ENCODE results near the gene GTF3C1. TPM values are rescaled to one million over a fixed set of nuclear protein-coding genes. Genes with fewer than 3 reads are reported as not detected.
A peak's percentile ranks its signal among the peaks of the same experiment; 100 is the strongest.

The GTF3C1 gene
- total and polyA plus RNA-seq, 2 of the 13 experiments (the other 11 are each of a cell fraction or from before 2014, with no cell fraction given) = 29.2 to 72.7 TPM

DNA sequence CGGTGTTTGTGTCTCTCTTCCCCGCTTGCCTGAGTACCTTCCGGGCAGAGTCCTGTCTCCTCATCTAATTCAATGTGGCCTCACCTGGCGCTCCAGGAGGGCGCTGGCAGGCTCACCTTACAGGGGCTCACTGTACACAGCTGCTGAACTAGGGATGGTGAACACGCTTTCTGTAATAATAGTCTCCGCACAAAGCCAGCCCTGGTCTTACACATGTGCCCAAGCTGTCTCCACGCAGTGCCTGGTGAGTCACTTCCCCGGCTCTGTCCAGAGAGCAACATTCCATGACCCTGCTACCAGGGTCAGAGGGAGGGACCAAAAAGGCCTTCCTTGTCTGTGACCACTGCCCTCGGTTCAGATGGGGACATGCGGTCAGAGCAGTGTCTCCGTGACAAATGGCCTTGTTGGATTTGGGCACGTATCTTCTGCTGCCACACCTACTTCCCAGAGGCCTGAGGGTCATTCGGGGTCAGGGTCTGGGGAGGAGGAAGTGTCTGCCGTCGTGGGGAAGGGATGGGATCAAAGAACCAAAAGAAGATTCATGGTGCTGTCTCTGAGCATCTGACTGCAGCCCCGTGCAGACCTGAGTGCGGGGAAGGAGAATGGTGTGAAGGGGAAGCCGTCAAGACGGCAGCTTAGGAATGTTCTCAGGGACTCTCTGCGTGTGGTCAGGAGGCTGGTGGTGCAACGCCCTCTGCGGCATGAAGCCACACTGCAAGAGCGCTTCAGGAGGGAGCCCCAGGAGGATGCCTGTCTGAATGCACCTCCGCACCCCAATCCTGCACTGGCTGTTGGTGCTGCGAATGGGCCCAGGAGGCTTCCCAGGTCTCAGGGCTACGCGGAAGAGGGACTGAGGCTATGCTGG is 78.9 kb downstream of the GTF3C1 start (continued):
- TF ChIP-seq, protein P1, sequence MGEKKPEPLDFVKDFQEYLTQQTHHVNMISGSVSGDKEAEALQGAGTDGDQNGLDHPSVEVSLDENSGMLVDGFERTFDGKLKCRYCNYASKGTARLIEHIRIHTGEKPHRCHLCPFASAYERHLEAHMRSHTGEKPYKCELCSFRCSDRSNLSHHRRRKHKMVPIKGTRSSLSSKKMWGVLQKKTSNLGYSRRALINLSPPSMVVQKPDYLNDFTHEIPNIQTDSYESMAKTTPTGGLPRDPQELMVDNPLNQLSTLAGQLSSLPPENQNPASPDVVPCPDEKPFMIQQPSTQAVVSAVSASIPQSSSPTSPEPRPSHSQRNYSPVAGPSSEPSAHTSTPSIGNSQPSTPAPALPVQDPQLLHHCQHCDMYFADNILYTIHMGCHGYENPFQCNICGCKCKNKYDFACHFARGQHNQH (CRISPR knock-in tag; IDR thresholded peaks at IDR 0.05) = peak; percentile 54
- TF ChIP-seq ARID2 (CRISPR knock-in tag; IDR thresholded peaks at IDR 0.05; ENCODE audit: borderline replicate concordance) = no peak
- TF ChIP-seq, protein P2, sequence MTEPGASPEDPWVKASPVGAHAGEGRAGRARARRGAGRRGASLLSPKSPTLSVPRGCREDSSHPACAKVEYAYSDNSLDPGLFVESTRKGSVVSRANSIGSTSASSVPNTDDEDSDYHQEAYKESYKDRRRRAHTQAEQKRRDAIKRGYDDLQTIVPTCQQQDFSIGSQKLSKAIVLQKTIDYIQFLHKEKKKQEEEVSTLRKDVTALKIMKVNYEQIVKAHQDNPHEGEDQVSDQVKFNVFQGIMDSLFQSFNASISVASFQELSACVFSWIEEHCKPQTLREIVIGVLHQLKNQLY (CRISPR knock-in tag; IDR thresholded peaks at IDR 0.05) = peak; percentile 52; the same call in 1 of the 2 replicates
- no peak for TF ChIP-seq MYNN (CRISPR knock-in tag; IDR thresholded peaks at IDR 0.05; ENCODE audit: low read depth)
- no peak for TF ChIP-seq ZNF136 (CRISPR knock-in tag; IDR thresholded peaks at IDR 0.05; ENCODE audit: low read depth)
- TF ChIP-seq, protein P3, sequence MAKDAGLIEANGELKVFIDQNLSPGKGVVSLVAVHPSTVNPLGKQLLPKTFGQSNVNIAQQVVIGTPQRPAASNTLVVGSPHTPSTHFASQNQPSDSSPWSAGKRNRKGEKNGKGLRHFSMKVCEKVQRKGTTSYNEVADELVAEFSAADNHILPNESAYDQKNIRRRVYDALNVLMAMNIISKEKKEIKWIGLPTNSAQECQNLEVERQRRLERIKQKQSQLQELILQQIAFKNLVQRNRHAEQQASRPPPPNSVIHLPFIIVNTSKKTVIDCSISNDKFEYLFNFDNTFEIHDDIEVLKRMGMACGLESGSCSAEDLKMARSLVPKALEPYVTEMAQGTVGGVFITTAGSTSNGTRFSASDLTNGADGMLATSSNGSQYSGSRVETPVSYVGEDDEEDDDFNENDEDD (CRISPR knock-in tag; IDR thresholded peaks at IDR 0.05; ENCODE audit: borderline replicate concordance) = peak; percentile 55; the same call in 1 of the 2 replicates
- no peak for TF ChIP-seq MXD4 (CRISPR knock-in tag; IDR thresholded peaks at IDR 0.05)
- TF ChIP-seq ELF1 (CRISPR knock-in tag; IDR thresholded peaks at IDR 0.05) = peak; percentile 60; the same call in 1 of the 2 replicates
- no peak for TF ChIP-seq RFX5 (IDR thresholded peaks at IDR 0.05; ENCODE audit: low read depth, low read length)
- no peak for TF ChIP-seq ISL2 (CRISPR knock-in tag; IDR thresholded peaks at IDR 0.05)
- TF ChIP-seq ZNF724P (CRISPR knock-in tag; IDR thresholded peaks at IDR 0.05; ENCODE audit: borderline replicate concordance) = no peak
- TF ChIP-seq NCOA2 (CRISPR knock-in tag; IDR thresholded peaks at IDR 0.05) = peak; percentile 66
- TF ChIP-seq CHCHD3 (CRISPR knock-in tag; IDR thresholded peaks at IDR 0.05) = no peak
- TF ChIP-seq, protein P4, sequence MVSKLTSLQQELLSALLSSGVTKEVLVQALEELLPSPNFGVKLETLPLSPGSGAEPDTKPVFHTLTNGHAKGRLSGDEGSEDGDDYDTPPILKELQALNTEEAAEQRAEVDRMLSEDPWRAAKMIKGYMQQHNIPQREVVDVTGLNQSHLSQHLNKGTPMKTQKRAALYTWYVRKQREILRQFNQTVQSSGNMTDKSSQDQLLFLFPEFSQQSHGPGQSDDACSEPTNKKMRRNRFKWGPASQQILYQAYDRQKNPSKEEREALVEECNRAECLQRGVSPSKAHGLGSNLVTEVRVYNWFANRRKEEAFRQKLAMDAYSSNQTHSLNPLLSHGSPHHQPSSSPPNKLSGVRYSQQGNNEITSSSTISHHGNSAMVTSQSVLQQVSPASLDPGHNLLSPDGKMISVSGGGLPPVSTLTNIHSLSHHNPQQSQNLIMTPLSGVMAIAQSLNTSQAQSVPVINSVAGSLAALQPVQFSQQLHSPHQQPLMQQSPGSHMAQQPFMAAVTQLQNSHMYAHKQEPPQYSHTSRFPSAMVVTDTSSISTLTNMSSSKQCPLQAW (CRISPR knock-in tag; IDR thresholded peaks at IDR 0.05) = peak; percentile 72
- peak; percentile 28; the same call in 1 of the 2 replicates for TF ChIP-seq ZNF350 (CRISPR knock-in tag; IDR thresholded peaks at IDR 0.05; ENCODE audit: borderline replicate concordance, low read depth)
- TF ChIP-seq ZEB1 (IDR thresholded peaks at IDR 0.05; ENCODE audit: insufficient replicate concordance, low read depth) = no peak
- 0 out of 2 replicates have a peak, but pooled peaks have one; percentile 51 for TF ChIP-seq KLF9 (CRISPR knock-in tag; IDR thresholded peaks at IDR 0.05; ENCODE audit: low read depth)
- no peak for TF ChIP-seq HOXA5 (CRISPR knock-in tag; IDR thresholded peaks at IDR 0.05)
- TF ChIP-seq, protein P5, sequence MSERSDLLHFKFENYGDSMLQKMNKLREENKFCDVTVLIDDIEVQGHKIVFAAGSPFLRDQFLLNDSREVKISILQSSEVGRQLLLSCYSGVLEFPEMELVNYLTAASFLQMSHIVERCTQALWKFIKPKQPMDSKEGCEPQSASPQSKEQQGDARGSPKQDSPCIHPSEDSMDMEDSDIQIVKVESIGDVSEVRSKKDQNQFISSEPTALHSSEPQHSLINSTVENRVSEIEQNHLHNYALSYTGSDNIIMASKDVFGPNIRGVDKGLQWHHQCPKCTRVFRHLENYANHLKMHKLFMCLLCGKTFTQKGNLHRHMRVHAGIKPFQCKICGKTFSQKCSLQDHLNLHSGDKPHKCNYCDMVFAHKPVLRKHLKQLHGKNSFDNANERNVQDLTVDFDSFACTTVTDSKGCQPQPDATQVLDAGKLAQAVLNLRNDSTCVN (CRISPR knock-in tag; IDR thresholded peaks at IDR 0.05; ENCODE audit: borderline replicate concordance) = no peak
- TF ChIP-seq NFIB (CRISPR knock-in tag; IDR thresholded peaks at IDR 0.05; ENCODE audit: borderline replicate concordance) = no peak
- TF ChIP-seq ZNF207 (IDR thresholded peaks at IDR 0.05; ENCODE audit: borderline replicate concordance) = no peak
- TF ChIP-seq RBM22 (optimal IDR thresholded peaks at IDR 0.05; ENCODE audit: low read length) = peak; percentile 44
- TF ChIP-seq FOXK1 (CRISPR knock-in tag; IDR thresholded peaks at IDR 0.05; ENCODE audit: borderline replicate concordance, low read depth) = peak; percentile 55; the same call in 1 of the 2 replicates
- TF ChIP-seq ZNF251 (CRISPR knock-in tag; IDR thresholded peaks at IDR 0.05) = no peak
- TF ChIP-seq ZMYM3 (CRISPR knock-in tag; IDR thresholded peaks at IDR 0.05) = peak; percentile 25; the same call in 1 of the 2 replicates

Measured in HepG2 (cell line).